ENCODE data around the gene RPS2. TPM values are rescaled to one million over a fixed set of nuclear protein-coding genes. Genes with fewer than 3 reads are reported as not detected.

Gene RPS2
- total and polyA plus RNA-seq, 2 donors from 2014 or later, result 1,550 to 2,018 TPM

- H3K27me3 ChIP-seq (ENCODE audit: control insufficient read depth, insufficient read depth, low read length), result no peaks in the 10 kb centered on the region
- no peak for FAIRE-seq
- H3K27ac ChIP-seq (ENCODE audit: low read depth in 2 of 2, low read length in 2 of 2), result peak within 1 kb of the TSS; percentile 85 to 87
- peaks cover 3 to 29% (median 3%) of the 10 kb centered on the region in 3 donors for H3K4me1 ChIP-seq (ENCODE audit: control insufficient read depth in 2 of 3, insufficient read depth in 2 of 3, low read depth in 1 of 3, low read length in 3 of 3)
- H3K36me3 ChIP-seq (ENCODE audit: control insufficient read depth in 2 of 3, insufficient read depth in 3 of 3, low read length in 3 of 3), result no peaks in the 10 kb centered on the region
- intact Hi-C loops (cut with DNase I), result no loop called here
- no peaks in the 10 kb centered on the region for H3K9me3 ChIP-seq (ENCODE audit: control insufficient read depth in 2 of 3, insufficient read depth in 1 of 3, low read length in 3 of 3)
- H3K4me3 ChIP-seq (ENCODE audit: low read length in 3 of 3), result peak within 1 kb of the TSS; percentile 77 to 97 (median 78)
- no peak for TF ChIP-seq CTCF (IDR thresholded peaks at IDR 0.05; ENCODE audit: borderline replicate concordance, extremely low read depth, insufficient read depth)
- peak within 1 kb of the TSS; percentile 64 to 88 (median 80) for H3K9ac ChIP-seq (ENCODE audit: low read length in 3 of 3)
- DNase-seq, result peak; percentile 78 to 95 (median 91)
Observed at GRCh38 chr16:2009791-2010510, 45.3 kb upstream of the RPS2 start, which contains the start of gene ZNF598. ZNF598 (minus strand) TSS chr16:2009821.

GRCh38 chr16:2009164-2009711 lies 44.6 kb upstream of the RPS2 start:
- no peak for TF ChIP-seq CTCF (IDR thresholded peaks at IDR 0.05; ENCODE audit: borderline replicate concordance, extremely low read depth, insufficient read depth)
- DNase-seq, result peak in 1 of 5 donors; percentile 85
- no peaks in the 10 kb centered on the region for H3K27me3 ChIP-seq (ENCODE audit: control insufficient read depth, insufficient read depth, low read length)
- peak overlapping the region in 1 of 2 donors; percentile 65 for H3K27ac ChIP-seq (ENCODE audit: low read depth in 2 of 2, low read length in 2 of 2)
- no peak for FAIRE-seq
- peak overlapping the region in 2 of 3 donors; percentile 80 to 88 for H3K9ac ChIP-seq (ENCODE audit: low read length in 3 of 3)
- no peaks in the 10 kb centered on the region for H3K36me3 ChIP-seq (ENCODE audit: control insufficient read depth in 2 of 3, insufficient read depth in 3 of 3, low read length in 3 of 3)
- peaks cover 3 to 36% (median 3%) of the 10 kb centered on the region in 3 donors for H3K4me1 ChIP-seq (ENCODE audit: control insufficient read depth in 2 of 3, insufficient read depth in 2 of 3, low read depth in 1 of 3, low read length in 3 of 3)
- peak overlapping the region; percentile 49 to 75 (median 71) for H3K4me3 ChIP-seq (ENCODE audit: low read length in 3 of 3)
- intact Hi-C loops (cut with DNase I), result no loop called here
- no peaks in the 10 kb centered on the region for H3K9me3 ChIP-seq (ENCODE audit: control insufficient read depth in 2 of 3, insufficient read depth in 1 of 3, low read length in 3 of 3)

GRCh38 chr16:2008631-2009163 lies 44.1 kb upstream of the RPS2 start:
- FAIRE-seq, result no peak

More at GRCh38 chr16:2008631-2009163, 44.1 kb upstream of the RPS2 start:
- intact Hi-C loops (cut with DNase I), result no loop called here
- no peak for TF ChIP-seq CTCF (IDR thresholded peaks at IDR 0.05; ENCODE audit: borderline replicate concordance, extremely low read depth, insufficient read depth)
- Histone ChIP-seq H3K4me3 (ENCODE audit: low read length in 3 of 3) (peak overlapping the region; percentile 49 to 75 (median 71)), H3K9me3 (ENCODE audit: control insufficient read depth in 2 of 3, insufficient read depth in 1 of 3, low read length in 3 of 3) (no peaks in the 10 kb centered on the region), H3K27ac (ENCODE audit: low read depth in 2 of 2, low read length in 2 of 2) (no peak overlapping the region), H3K4me1 (ENCODE audit: control insufficient read depth in 2 of 3, insufficient read depth in 2 of 3, low read depth in 1 of 3, low read length in 3 of 3) (peaks cover 3 to 40% (median 3%) of the 10 kb centered on the region in 3 donors), H3K36me3 (ENCODE audit: control insufficient read depth in 2 of 3, insufficient read depth in 3 of 3, low read length in 3 of 3) (no peaks in the 10 kb centered on the region), H3K27me3 (ENCODE audit: control insufficient read depth, insufficient read depth, low read length) (no peaks in the 10 kb centered on the region), H3K9ac (ENCODE audit: low read length in 3 of 3) (peak overlapping the region in 2 of 3 donors; percentile 80 to 88)
- DNase-seq, result peak in 1 of 5 donors; percentile 68

Measured in kidney (tissue), 14 donors.